Measurements from ENCODE around the gene PLK5.

DNA sequence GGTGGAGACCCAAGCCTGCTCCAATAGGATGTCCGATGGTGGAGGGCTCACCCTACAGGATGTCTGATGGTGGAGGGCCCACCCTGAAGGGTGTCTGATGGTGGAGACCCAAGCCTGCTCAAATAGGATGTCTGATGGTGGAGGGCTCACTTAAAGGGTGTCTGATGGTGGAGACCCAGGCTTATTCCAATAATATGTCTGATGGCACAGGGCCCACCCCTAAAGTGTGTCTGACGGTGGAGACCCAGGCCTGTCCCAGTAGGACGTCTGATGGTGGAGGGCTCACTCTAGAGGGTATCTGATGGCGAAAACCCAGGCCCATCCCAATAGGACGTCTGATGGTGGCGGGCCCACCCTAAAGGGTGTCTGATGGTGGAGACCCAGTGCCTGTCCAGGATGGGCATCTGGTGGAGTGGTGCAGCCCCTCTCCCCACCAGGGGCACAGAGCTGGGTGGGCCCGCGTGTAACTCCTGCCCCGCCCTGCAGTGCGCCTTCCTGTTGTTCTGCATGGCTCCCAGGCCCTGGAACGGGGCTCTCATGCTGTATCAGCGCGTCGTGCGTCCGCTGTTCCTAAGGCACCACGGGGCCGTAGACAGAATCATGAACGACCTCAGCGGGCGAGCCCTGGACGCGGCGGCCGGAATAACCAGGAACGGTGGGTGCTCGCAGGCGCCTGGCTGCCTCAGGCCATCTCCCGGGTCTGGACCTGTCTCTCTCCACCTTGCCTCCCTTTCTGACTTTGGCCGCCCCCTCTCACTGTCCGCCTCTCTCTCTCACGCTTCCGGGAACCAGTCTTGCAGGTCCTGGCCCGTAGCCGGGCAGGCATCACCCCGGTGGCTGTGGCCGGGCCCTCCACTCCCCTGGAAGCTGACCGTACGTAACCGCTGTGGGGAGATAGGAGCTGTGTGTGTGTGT is 27.8 kb upstream of the PLK5 start:
- TF ChIP-seq EZH2phosphoT487 (IDR thresholded peaks at IDR 0.05; ENCODE audit: unreplicated experiment) (no peak), EZH2 (IDR thresholded peaks at IDR 0.05; ENCODE audit: low read depth, unreplicated experiment) (no peak), POLR2AphosphoS5 (IDR thresholded peaks at IDR 0.05; ENCODE audit: low read depth) (no peak), CREB1 (CRISPR knock-in tag; IDR thresholded peaks at IDR 0.05; ENCODE audit: low read depth) (no peak), JUNB (IDR thresholded peaks at IDR 0.05; ENCODE audit: unreplicated experiment) (no peak), STAT1 (IDR thresholded peaks at IDR 0.05; ENCODE audit: unreplicated experiment) (no peak), ZNF114 (CRISPR knock-in tag; IDR thresholded peaks at IDR 0.05) (no peak), NANOG (IDR thresholded peaks at IDR 0.05; ENCODE audit: borderline replicate concordance) (no peak), ZNF331 (CRISPR knock-in tag; IDR thresholded peaks at IDR 0.05; ENCODE audit: low read depth) (no peak)
- TF ChIP-seq, protein P1, sequence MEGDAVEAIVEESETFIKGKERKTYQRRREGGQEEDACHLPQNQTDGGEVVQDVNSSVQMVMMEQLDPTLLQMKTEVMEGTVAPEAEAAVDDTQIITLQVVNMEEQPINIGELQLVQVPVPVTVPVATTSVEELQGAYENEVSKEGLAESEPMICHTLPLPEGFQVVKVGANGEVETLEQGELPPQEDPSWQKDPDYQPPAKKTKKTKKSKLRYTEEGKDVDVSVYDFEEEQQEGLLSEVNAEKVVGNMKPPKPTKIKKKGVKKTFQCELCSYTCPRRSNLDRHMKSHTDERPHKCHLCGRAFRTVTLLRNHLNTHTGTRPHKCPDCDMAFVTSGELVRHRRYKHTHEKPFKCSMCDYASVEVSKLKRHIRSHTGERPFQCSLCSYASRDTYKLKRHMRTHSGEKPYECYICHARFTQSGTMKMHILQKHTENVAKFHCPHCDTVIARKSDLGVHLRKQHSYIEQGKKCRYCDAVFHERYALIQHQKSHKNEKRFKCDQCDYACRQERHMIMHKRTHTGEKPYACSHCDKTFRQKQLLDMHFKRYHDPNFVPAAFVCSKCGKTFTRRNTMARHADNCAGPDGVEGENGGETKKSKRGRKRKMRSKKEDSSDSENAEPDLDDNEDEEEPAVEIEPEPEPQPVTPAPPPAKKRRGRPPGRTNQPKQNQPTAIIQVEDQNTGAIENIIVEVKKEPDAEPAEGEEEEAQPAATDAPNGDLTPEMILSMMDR (conservative IDR thresholded peaks at IDR 0.05; ENCODE audit: low read depth in 2 of 2), result no peak
- TF ChIP-seq, protein P2, sequence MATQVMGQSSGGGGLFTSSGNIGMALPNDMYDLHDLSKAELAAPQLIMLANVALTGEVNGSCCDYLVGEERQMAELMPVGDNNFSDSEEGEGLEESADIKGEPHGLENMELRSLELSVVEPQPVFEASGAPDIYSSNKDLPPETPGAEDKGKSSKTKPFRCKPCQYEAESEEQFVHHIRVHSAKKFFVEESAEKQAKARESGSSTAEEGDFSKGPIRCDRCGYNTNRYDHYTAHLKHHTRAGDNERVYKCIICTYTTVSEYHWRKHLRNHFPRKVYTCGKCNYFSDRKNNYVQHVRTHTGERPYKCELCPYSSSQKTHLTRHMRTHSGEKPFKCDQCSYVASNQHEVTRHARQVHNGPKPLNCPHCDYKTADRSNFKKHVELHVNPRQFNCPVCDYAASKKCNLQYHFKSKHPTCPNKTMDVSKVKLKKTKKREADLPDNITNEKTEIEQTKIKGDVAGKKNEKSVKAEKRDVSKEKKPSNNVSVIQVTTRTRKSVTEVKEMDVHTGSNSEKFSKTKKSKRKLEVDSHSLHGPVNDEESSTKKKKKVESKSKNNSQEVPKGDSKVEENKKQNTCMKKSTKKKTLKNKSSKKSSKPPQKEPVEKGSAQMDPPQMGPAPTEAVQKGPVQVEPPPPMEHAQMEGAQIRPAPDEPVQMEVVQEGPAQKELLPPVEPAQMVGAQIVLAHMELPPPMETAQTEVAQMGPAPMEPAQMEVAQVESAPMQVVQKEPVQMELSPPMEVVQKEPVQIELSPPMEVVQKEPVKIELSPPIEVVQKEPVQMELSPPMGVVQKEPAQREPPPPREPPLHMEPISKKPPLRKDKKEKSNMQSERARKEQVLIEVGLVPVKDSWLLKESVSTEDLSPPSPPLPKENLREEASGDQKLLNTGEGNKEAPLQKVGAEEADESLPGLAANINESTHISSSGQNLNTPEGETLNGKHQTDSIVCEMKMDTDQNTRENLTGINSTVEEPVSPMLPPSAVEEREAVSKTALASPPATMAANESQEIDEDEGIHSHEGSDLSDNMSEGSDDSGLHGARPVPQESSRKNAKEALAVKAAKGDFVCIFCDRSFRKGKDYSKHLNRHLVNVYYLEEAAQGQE (IDR thresholded peaks at IDR 0.05; ENCODE audit: unreplicated experiment), result no peak
- TF ChIP-seq, protein P3, sequence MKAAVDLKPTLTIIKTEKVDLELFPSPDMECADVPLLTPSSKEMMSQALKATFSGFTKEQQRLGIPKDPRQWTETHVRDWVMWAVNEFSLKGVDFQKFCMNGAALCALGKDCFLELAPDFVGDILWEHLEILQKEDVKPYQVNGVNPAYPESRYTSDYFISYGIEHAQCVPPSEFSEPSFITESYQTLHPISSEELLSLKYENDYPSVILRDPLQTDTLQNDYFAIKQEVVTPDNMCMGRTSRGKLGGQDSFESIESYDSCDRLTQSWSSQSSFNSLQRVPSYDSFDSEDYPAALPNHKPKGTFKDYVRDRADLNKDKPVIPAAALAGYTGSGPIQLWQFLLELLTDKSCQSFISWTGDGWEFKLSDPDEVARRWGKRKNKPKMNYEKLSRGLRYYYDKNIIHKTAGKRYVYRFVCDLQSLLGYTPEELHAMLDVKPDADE (IDR thresholded peaks at IDR 0.05), result no peak
- TF ChIP-seq, protein P4, sequence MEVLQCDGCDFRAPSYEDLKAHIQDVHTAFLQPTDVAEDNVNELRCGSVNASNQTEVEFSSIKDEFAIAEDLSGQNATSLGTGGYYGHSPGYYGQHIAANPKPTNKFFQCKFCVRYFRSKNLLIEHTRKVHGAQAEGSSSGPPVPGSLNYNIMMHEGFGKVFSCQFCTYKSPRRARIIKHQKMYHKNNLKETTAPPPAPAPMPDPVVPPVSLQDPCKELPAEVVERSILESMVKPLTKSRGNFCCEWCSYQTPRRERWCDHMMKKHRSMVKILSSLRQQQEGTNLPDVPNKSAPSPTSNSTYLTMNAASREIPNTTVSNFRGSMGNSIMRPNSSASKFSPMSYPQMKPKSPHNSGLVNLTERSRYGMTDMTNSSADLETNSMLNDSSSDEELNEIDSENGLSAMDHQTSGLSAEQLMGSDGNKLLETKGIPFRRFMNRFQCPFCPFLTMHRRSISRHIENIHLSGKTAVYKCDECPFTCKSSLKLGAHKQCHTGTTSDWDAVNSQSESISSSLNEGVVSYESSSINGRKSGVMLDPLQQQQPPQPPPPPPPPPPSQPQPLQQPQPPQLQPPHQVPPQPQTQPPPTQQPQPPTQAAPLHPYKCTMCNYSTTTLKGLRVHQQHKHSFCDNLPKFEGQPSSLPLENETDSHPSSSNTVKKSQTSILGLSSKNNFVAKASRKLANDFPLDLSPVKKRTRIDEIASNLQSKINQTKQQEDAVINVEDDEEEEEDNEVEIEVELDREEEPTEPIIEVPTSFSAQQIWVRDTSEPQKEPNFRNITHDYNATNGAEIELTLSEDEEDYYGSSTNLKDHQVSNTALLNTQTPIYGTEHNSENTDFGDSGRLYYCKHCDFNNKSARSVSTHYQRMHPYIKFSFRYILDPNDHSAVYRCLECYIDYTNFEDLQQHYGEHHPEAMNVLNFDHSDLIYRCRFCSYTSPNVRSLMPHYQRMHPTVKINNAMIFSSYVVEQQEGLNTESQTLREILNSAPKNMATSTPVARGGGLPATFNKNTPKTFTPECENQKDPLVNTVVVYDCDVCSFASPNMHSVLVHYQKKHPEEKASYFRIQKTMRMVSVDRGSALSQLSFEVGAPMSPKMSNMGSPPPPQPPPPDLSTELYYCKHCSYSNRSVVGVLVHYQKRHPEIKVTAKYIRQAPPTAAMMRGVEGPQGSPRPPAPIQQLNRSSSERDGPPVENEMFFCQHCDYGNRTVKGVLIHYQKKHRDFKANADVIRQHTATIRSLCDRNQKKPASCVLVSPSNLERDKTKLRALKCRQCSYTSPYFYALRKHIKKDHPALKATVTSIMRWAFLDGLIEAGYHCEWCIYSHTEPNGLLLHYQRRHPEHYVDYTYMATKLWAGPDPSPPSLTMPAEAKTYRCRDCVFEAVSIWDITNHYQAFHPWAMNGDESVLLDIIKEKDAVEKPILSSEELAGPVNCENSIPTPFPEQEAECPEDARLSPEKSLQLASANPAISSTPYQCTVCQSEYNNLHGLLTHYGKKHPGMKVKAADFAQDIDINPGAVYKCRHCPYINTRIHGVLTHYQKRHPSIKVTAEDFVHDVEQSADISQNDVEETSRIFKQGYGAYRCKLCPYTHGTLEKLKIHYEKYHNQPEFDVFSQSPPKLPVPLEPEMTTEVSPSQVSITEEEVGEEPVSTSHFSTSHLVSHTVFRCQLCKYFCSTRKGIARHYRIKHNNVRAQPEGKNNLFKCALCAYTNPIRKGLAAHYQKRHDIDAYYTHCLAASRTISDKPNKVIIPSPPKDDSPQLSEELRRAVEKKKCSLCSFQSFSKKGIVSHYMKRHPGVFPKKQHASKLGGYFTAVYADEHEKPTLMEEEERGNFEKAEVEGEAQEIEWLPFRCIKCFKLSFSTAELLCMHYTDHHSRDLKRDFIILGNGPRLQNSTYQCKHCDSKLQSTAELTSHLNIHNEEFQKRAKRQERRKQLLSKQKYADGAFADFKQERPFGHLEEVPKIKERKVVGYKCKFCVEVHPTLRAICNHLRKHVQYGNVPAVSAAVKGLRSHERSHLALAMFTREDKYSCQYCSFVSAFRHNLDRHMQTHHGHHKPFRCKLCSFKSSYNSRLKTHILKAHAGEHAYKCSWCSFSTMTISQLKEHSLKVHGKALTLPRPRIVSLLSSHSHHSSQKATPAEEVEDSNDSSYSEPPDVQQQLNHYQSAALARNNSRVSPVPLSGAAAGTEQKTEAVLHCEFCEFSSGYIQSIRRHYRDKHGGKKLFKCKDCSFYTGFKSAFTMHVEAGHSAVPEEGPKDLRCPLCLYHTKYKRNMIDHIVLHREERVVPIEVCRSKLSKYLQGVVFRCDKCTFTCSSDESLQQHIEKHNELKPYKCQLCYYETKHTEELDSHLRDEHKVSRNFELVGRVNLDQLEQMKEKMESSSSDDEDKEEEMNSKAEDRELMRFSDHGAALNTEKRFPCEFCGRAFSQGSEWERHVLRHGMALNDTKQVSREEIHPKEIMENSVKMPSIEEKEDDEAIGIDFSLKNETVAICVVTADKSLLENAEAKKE (CRISPR knock-in tag; IDR thresholded peaks at IDR 0.05), result no peak

All from GM23338 (cell line).